SK-N-SH (cell line): ENCODE measurements around the gene AP2A1.

Experiments
- CTCF ChIP-seq: fragments of 200-600 bp; sonication (generic); IDR thresholded peaks from 2 replicates; pipeline ENCODE4 v1.6.1; 2017; ENCODE audit warnings: antibody characterized with exemption, mild to moderate bottlenecking, moderate library complexity
- EP300 ChIP-seq, 2 experiments: IDR thresholded peaks; 2 replicates each; pipeline versions ENCODE4 v1.4.0 to v1.6.1; 2012; ENCODE audit warnings: borderline replicate concordance in 1 of 2, low read depth in 1 of 2, low read length in 1 of 2
- FOXM1 ChIP-seq: IDR thresholded peaks from 2 replicates; pipeline ENCODE4 v1.4.0; 2012; ENCODE audit warnings: low read depth, mild to moderate bottlenecking
- JUND ChIP-seq: IDR thresholded peaks from 2 replicates; pipeline ENCODE4 v1.4.0; 2012
- MAX ChIP-seq: IDR thresholded peaks from 2 replicates; pipeline ENCODE4 v1.4.0; 2012; ENCODE audit warnings: low read depth
- NRF1 ChIP-seq: IDR thresholded peaks from 2 replicates; pipeline ENCODE4 v1.6.1; 2012; ENCODE audit warnings: low read depth, mild to moderate bottlenecking, low read length
- RAD21 ChIP-seq: IDR thresholded peaks from 2 replicates; pipeline ENCODE4 v1.6.1; 2012; ENCODE audit warnings: mild to moderate bottlenecking, low read length
- SIN3A ChIP-seq: IDR thresholded peaks from 2 replicates; pipeline ENCODE4 v1.6.1; 2012; ENCODE audit warnings: low read depth, mild to moderate bottlenecking, low read length, moderate library complexity, borderline replicate concordance
- USF2 ChIP-seq: fragments of 150-350 bp; IDR thresholded peaks from 2 replicates; pipeline ENCODE4 v1.6.1; 2017; ENCODE audit warnings: antibody characterized with exemption, low read length, low read depth, borderline replicate concordance

GRCh38 chr19:49831592-49831991 lies 64.8 kb downstream of the AP2A1 start:
- no peak for TF ChIP-seq USF2
- TF ChIP-seq CTCF: no peak
- no peak for TF ChIP-seq SIN3A
- no peak for TF ChIP-seq NRF1
- no peak for TF ChIP-seq MAX
- TF ChIP-seq RAD21: no peak
- no peak for TF ChIP-seq FOXM1
- TF ChIP-seq EP300 (IDR thresholded peaks at IDR 0.05; ENCODE audit: borderline replicate concordance in 1 of 2, low read depth in 1 of 2, low read length in 1 of 2): no peak
- TF ChIP-seq JUND: no peak
